Measurements from ENCODE around the gene ANXA8.
"Not testable (repeated sequence)": the region's sequence is repeated elsewhere in the genome, so short reads cannot be mapped to it uniquely, and the experiment has no call there.

The ANXA8 gene

GRCh38 chr10:47483923-47484322 is at the start of gene ANXA8:
Gene ANXA8 (minus strand): TSS chr10:47484115. CDS start chr10:47483933, 182 bp downstream.
- in situ Hi-C loops (cut with HindIII; ENCODE audit: low sequenced_read_pairs) = not testable (repeated sequence)

- in situ Hi-C loops (cut with HindIII; ENCODE audit: low sequenced_read_pairs) = not testable (repeated sequence)
Observed at GRCh38 chr10:47523475-47523874, 39.6 kb upstream of the ANXA8 start, which contains the start of gene AGAP9. Gene AGAP9 (minus strand): TSS chr10:47523638. CDS start chr10:47523526, 112 bp downstream.

DNA sequence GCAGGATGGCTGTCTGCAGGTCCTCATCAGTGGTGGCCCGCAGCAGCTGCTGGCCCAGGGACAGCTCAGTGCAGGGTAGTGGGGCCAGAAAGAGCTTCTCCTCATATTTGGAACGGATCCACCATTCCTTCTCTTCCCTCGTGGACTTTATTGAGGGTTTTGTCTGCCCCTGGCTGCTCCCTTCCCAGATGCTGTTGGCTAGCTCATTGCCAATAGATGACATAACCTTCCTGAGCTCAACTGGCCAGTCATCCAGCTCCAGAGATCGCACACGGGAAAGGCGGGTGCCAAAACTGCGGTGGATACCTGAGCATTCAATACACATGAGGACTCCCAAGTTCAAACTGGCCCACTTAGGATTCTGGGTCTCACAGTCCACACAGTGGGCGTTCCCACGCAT is 18.4 kb upstream of the ANXA8 start:
- in situ Hi-C loops (cut with HindIII; ENCODE audit: low sequenced_read_pairs) = not testable (repeated sequence)

DNA sequence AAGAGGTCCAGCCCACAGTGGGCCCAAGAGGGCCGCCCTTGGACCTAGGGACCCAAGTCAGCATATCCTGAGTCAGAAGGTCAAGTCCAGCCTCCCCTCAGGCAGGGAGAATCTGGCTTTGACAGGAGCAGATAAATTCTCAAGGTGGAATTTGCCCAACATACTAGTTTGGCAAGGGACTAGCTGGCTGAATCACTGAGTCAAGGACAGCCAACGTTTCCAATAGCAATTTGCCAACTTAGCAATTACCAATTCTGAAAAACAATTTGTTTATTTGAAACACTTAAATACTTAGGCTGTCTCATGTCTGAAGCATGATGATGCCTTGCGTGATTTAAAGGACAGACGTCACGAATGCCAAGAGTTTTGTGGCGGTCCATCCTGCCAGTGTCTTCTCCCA is 10.3 kb upstream of the ANXA8 start:
- in situ Hi-C loops (cut with HindIII; ENCODE audit: low sequenced_read_pairs) = not testable (repeated sequence)

DNA sequence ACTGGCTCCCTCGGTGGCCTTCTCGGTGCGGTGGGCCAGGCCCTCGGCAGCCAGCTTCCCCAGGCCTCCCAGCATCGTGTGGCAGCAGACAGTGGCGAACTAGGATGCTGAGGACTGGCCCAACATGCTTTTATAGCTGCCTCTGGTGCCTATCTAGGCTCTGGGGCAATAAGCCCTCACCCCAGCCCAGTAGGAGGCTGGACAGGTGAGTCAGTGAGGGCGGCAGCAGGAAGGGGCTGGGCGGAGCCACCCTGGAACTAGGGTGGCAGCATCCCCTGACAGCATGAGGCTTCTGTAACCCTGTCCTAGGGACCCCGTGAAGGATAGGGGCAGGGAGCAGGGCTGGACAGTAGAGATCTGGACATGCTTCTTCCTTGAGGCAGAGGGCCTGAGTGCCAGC is 7.7 kb upstream of the ANXA8 start, which contains the start of gene FAM25G:
Gene FAM25G (minus strand): TSS at position 101 of the 400 bp plus-strand sequence. CDS start 26 bp downstream, at position 75.
- in situ Hi-C loops (cut with HindIII; ENCODE audit: low sequenced_read_pairs) = not testable (repeated sequence)

GRCh38 chr10:47489630-47490029 is 5.7 kb upstream of the ANXA8 start:
- in situ Hi-C loops (cut with HindIII; ENCODE audit: low sequenced_read_pairs) = not testable (repeated sequence)

- in situ Hi-C loops (cut with HindIII; ENCODE audit: low sequenced_read_pairs) = not testable (repeated sequence)
Observed at GRCh38 chr10:47485943-47486342, 2.0 kb upstream of the ANXA8 start.

- in situ Hi-C loops (cut with HindIII; ENCODE audit: low sequenced_read_pairs) = not testable (repeated sequence)
Observed at GRCh38 chr10:47484786-47485185, 871 bp upstream of the ANXA8 start.

- in situ Hi-C loops (cut with HindIII; ENCODE audit: low sequenced_read_pairs) = not testable (repeated sequence)
Observed at GRCh38 chr10:47482367-47482766, 1.5 kb downstream of the ANXA8 start.

- in situ Hi-C loops (cut with HindIII; ENCODE audit: low sequenced_read_pairs) = not testable (repeated sequence)
Observed at GRCh38 chr10:47481768-47482181, 2.1 kb downstream of the ANXA8 start.

- in situ Hi-C loops (cut with HindIII; ENCODE audit: low sequenced_read_pairs) = not testable (repeated sequence)
Observed at GRCh38 chr10:47481182-47481766, 2.6 kb downstream of the ANXA8 start.

- in situ Hi-C loops (cut with HindIII; ENCODE audit: low sequenced_read_pairs) = not testable (repeated sequence)
Observed at GRCh38 chr10:47480133-47480532, 3.8 kb downstream of the ANXA8 start.

DNA sequence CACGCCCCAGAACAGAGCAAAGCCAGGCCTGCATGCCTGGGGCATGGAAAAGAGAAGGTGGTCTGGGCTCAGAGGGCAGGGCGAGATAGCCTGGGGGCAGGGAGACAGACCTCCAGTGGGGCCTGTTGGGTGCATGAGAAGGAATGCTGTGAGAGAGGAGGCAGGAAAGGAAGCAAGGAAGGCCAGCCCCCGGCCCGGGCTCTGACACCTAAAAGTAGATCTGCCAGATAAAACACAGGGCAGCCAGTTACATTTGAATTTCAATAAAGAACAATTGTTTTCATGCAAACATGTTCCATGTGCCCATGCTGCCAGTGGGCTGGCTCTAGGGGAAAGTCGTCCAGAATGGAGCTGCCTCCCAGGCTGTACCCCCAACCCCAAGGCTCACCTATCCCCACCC is 5.8 kb downstream of the ANXA8 start:
- in situ Hi-C loops (cut with HindIII; ENCODE audit: low sequenced_read_pairs) = not testable (repeated sequence)

DNA sequence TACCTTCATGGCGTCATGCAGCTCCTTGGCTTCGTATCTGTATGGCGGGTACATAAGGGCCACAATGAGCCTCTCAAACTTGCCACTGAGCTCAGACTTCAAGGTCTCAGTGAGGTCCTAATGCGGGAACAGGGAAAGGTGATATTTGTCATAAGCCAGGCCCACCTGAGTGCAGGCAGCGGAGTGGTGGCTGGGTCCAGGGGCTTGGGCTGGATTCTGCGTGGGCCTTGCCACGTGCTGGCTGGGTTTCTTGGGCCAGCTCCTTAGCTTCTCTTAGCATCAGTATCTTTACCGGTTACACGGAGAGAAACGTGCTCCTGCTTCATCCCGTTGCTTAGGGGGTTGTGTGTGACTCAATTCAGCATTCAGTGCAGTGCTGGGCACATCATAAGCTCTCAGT is 6.8 kb downstream of the ANXA8 start:
- in situ Hi-C loops (cut with HindIII; ENCODE audit: low sequenced_read_pairs) = not testable (repeated sequence)

DNA sequence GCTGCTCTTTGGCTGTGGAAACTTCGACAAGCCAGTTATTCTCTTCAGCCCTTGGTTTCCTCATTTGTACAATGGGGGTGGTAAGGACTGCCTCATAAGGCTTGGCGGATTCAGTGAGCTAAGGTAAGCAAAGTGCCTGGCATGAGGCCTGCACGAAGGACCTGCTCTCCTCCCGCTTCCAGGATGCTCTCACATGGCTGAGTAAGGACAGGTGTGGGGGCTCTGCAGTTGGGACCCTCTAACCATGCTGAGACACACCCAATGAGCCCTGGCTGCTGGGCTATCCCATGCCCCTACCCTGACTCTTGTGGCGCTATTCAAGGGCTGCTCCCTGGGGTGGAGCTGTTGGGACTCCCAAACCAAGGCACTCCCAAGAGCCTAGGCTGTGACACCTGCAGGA is 8.8 kb downstream of the ANXA8 start:
- in situ Hi-C loops (cut with HindIII; ENCODE audit: low sequenced_read_pairs) = not testable (repeated sequence)

DNA sequence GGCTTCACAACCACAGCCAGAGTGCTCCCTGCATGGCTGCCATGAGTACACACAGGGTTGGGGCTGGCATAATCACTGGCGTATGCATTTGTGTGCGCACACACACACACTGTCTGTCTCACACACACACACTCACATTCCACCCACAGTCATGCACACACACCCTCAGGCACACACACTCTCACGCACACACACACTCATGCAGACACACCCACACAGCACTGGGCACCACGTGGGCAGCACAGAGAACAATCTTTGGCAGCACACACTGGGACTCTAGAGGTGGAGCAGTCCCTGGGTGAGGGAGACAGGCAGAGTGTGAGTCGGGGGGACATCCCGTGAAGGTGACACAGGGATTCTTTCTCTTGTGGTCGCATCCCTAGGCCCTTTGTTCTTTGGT is 10.4 kb downstream of the ANXA8 start:
- in situ Hi-C loops (cut with HindIII; ENCODE audit: low sequenced_read_pairs) = not testable (repeated sequence)

DNA sequence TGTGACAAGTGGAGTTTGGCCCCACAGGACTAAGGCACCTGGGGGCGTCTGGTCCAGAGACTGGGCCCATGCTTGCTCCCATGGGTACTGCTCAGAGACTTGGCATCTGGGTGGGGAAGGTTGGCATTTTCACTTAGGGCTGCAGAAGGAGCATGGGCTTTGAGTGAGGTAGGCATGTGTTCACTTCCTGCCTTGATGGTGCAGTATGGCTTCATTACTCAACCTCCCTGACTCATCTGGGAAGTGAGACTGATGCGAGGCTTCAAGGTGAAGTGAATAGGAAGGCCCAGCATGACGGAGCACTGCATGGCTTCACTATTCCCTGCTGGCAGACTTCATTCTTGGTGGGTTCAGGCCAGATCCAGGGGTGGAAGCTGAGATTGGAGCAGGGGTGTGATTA is 11.3 kb downstream of the ANXA8 start:
- in situ Hi-C loops (cut with HindIII; ENCODE audit: low sequenced_read_pairs) = not testable (repeated sequence)

DNA sequence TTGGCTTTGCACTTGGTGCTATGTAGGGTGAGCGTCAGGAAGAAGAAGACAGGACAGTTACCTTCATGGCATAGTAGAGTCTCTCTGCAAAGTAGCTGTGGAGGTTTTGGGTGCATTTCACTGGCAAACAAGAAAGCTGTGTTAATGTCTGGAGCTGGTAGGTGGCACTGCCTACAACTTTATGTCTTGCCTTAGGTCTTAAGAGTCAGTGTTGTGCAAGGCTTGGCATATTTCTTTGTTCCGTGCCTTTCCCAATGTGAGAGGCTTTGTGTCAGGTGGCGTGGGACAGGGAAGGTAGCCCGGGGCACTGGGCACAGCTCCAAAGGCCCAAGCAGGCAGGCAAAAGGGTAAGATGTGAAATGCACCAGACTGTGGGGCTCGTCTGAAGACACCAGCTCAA is 11.8 kb downstream of the ANXA8 start:
- in situ Hi-C loops (cut with HindIII; ENCODE audit: low sequenced_read_pairs) = not testable (repeated sequence)

- in situ Hi-C loops (cut with HindIII; ENCODE audit: low sequenced_read_pairs) = not testable (repeated sequence)
Observed at GRCh38 chr10:47468731-47469528, 15.0 kb downstream of the ANXA8 start.

DNA sequence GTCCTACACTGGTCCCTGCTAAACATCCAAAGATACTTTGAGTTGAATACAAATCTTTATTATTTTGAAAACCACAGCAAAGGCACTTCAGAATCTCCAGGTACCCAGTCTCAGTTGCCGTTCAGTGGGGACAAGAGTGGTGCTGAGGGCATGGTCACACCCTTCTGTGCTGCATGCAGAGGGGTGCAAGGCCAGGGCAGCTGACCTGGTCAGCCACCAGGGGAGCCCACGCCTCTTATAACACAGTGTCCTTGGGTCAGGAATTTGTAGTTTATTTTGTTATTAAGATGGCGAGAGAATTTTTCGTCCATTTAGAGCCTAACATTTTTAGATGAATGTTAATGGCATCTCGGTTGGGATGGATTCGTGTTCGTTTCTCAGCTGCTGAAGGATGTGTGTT is 16.0 kb downstream of the ANXA8 start:
- in situ Hi-C loops (cut with HindIII; ENCODE audit: low sequenced_read_pairs) = not testable (repeated sequence)

- in situ Hi-C loops (cut with HindIII; ENCODE audit: low sequenced_read_pairs) = not testable (repeated sequence)
Observed at GRCh38 chr10:47467458-47467857, 16.5 kb downstream of the ANXA8 start.

Data from endothelial cell of hepatic sinusoid (primary cell).